Right ventricle myocardium inferior (tissue), 1 donor: ENCODE measurements around the gene KERA. TPM values are rescaled to one million over a fixed set of nuclear protein-coding genes. Genes with fewer than 3 reads are reported as not detected.

ENCODE experiments used
- ATAC-seq: fragments of 200-7000 bp; cut with Tn5 transposase; one replicate; pipeline ENCODE4 v1.9.1; 2020; ENCODE audit warnings: mild to moderate bottlenecking, moderate library complexity
- DNase-seq: peaks from one replicate; pipeline ENCODE4 v3.0.0; 2021; ENCODE audit errors: missing footprints
- intact Hi-C: fragments of 100-400 bp; cut with DNase I; formaldehyde crosslinking; loops from one replicate; pipeline ENCODE4 v1.11.0; 2022
- total RNA-seq: library from RNA; stranded (reverse); fragmentation: NEBNext Ultra II Directional; extraction: Animal tissue kit (Norgen Biotek cat#: 25700); gene quantifications from one replicate; pipeline ENCODE4 v1.2.1, GENCODE V29; 2021
- donor health status: DM: no; HTN: yes; CAD: no; lungs with severe emphysema.

KERA gene
- total RNA-seq, 1 donor from 2014 or later = not detected

DNA sequence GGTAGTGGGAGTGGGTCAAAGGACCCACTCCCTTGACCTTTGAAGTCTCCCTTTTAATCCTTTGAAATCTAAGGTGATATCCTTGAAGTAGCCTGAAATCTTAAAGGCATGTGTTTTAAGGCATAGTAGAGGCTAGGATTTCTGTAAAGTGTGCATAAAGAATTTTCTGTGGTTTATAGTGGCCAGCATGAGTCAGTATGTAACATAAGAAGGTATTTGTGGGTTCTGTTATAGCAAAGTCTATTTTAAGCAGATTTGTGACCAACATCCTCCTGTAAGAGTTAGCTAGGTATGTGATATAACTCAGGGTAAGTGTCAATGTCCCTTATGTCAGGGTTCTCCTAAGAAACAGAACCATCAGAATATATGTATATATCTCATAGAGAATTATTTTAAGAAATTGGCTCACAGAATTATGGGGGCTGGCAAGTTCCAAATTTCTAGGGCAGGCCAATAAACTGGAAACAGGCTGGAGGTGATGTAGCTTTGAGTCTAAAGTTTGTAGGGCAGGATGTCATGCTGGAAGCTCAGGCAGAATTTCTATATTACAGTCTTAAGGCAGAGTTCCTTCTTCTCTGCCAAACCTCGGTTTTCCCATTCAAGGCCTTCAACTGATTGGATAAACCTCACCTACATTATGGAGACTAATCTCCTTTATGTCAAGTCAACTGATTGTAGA lies 34.4 kb downstream of the KERA start:
- ATAC-seq (no peak), DNase-seq (no peak)
- intact Hi-C loops = no loop called here

- intact Hi-C loops = no loop called here
- ATAC-seq (no peak), DNase-seq (no peak)
These were observed 36.7 kb downstream of the KERA start for GRCh38 chr12:91021076-91021475.

- DNase-seq (no peak), ATAC-seq (no peak)
- intact Hi-C loops = no loop called here
These were observed 38.4 kb downstream of the KERA start for GRCh38 chr12:91019455-91019854.

DNA sequence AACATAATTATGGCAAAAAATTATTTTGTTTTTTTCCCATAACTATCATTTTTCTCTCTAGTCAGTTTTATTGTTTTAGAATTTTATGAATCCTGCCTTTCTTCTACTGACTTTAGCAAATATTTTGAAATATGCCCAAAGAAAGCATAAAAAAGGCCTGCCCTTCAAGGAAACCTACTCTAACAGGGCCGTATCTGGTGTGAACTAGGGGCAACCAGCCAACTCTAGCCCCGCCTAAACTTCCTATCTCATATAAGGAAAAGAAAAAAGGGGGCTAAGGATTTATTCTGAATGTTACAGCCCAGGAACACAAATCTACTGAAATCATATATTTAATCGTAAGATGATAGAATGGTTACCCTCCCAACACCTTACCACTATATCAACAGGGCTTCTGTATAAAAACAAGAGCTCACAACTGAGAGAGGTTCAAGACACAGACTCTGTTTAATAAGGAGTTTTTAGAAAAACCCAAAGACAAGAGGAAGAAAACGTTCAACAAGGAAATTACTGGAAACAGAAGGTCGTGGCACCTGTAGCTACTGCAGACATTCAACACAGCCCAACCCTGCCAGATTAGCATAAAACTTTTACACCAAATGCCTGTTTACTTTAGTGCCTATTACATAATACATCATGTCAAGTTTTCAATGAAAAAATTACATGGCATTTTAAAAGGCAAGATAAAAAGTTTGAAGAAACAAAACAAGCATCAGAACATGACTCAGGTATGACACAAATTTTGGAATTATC lies 40.1 kb downstream of the KERA start:
- ATAC-seq = peak; percentile 50
- no peak for DNase-seq
- intact Hi-C loops = no loop called here

GRCh38 chr12:91017043-91017442 lies 40.8 kb downstream of the KERA start:
- intact Hi-C loops = no loop called here
- peak; percentile 92 for ATAC-seq
- DNase-seq = no peak

DNA sequence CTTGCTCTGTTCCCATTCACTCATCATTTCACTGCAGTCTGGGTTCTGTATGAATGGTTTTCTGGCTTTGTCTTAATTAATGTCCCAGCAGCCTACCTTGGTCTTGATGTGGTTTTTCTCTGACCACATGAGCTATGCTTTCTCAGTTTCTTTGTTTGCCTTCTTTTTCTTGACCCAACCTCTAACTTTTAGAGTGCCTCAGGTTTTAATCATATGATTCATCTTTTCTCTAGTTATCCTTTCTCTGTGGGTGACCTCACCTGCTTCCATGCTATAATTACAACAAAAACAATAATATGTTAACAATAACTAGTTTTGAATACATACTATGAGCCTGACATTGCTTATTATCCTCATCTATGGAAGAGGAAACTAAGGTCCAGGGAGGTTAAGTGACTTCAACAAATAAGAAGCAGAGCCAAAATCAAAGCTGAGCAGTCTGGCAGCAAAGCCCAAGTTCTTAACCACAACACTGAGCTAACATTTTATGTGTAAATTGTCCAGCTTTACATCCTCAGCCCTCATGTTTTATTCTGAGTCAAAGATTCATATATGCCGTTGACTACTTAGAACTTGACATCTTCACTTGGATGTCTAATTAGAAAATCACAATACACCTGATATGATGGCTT lies 48.4 kb downstream of the KERA start:
- intact Hi-C loops = no loop called here
- no peak for ATAC-seq
- no peak for DNase-seq

- no peak for ATAC-seq
- no peak for DNase-seq
- intact Hi-C loops = no loop called here
These were observed 50.1 kb downstream of the KERA start for GRCh38 chr12:91007531-91008290.

DNA sequence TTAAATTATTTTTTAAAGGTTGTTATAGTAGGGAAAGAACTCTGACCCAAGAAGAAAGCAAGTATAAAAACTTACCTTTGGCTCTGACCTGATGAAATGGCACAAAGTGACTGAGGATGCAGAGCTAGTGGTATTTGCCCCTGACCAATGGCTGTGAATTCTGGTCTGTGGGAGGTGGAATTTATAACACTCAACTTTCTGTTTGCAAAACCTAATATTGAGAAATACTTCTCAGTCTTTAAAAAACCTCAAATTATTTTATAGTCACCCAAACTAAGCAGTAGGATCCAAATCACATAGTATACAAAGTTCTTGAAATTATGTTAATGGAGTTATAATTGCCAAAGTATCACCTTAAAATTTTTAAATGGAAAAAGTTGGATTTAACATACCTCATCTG lies 53.0 kb downstream of the KERA start, which contains the start of gene EPYC:
Gene EPYC, minus strand, starts transcription at position 101 of the 400 bp plus-strand sequence. CDS start 2,407 bp downstream, outside the sequence.
- DNase-seq = no peak
- intact Hi-C loops = no loop called here

DNA sequence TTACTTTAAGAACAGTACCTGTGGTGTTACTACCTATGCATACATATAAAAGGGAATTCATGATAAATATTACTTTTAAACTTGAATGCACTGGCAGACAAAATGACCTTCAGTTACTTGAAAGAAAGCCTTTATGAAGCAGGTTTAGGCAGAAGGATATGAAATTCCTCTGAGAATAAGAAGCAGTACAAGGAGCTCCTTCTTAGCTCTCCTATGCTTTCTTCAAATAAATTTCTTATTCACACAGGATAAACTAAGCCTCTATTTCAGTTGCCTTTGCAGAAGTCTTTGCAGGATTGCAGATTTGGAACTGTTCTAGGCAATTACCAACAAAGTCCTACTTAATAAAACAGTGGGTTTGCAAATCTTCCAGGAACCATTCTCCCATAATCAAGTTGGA lies 54.1 kb downstream of the KERA start:
- no peak for ATAC-seq
- DNase-seq = no peak
- intact Hi-C loops = no loop called here

More for the DNA sequence above, 53.0 kb downstream of the KERA start, which contains the start of gene EPYC:
- ATAC-seq = no peak

GRCh38 chr12:91001306-91001705 lies 56.5 kb downstream of the KERA start:
- intact Hi-C loops = no loop called here
- ATAC-seq (no peak), DNase-seq (no peak)

Other genes starting within 250 kb of the KERA start
- gene CCER1, start 102.8 kb downstream of the KERA start, total RNA-seq = not detected
- gene EPYC, start 53.1 kb downstream of the KERA start, total RNA-seq = not detected
- gene LUM, start 53.5 kb upstream of the KERA start, total RNA-seq = 54.9 TPM
- gene DCN, start 124.8 kb upstream of the KERA start, total RNA-seq = 1,037 TPM